ENCODE data around the gene LRP2.
A peak's percentile ranks its signal among the peaks of the same experiment; 100 is the strongest.

LRP2 gene

DNA sequence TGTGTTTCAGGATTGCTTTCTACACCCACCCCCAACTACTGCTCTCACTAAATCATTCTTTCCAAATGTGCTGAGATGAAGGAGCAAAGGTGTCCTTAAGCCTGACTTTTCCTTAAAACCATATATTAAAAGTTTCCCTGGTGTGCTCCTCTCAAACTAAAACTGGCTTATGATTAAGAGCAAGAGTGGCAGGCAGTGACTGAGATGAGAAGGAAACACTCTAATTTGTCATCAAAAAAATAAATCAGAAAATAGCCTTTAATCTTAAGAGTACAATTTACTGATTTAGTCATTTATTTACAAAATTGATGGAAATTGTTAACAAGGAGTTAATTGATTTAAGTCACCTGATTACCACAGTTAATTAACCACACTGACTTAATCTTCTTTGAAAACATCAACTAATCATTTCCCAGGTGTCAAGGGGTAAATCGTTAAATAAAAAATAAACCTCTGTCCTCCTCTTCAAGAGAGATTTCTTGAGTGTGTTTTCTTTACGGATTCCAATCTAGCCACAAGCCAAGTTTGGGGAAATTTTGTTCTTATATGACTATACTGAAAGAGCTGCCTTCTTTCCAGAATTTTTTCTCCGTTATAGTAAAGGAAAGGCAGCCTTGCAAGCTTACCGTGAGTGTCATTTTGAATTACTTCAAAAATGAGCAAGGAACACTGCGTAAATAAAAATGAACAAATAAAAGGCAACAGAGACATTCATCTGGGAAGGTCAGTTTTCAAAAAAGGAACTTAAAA, 17.4 kb downstream of the LRP2 start:
- Histone ChIP-seq H2BK12ac (ENCODE audit: low read length in 2 of 2) (no peak overlapping the region), H3K14ac (ENCODE audit: low read length in 2 of 2) (no peak overlapping the region), H3K18ac (ENCODE audit: low read depth in 1 of 2, low read length in 2 of 2) (no peak overlapping the region), H2BK120ac (ENCODE audit: low read depth, low read length) (no peak overlapping the region), H3K27ac (ENCODE audit: low read length, poor library complexity, severe bottlenecking) (peak overlapping the region; percentile 43), H2AK5ac (ENCODE audit: low read length, severe bottlenecking) (no peak overlapping the region), H2BK5ac (ENCODE audit: low read depth, low read length, poor library complexity, severe bottlenecking) (no peak overlapping the region), H2AFZ (ENCODE audit: low read depth, low read length) (no peak overlapping the region), H3K9ac (ENCODE audit: low read length) (no peak overlapping the region), H3K4me1 (ENCODE audit: control insufficient read depth, insufficient read depth, low read depth, low read length) (peaks cover 3% of the 10 kb centered on the region), H3K4ac (ENCODE audit: low read depth in 1 of 2, low read length in 2 of 2) (no peak overlapping the region), H3K79me1 (replicated peaks; ENCODE audit: low read length, poor library complexity, severe bottlenecking) (no peaks in the 10 kb centered on the region), H3K36me3 (ENCODE audit: control insufficient read depth in 1 of 2, insufficient read depth in 2 of 2, low read depth in 1 of 2, low read length in 2 of 2) (no peaks in the 10 kb centered on the region), H4K8ac (ENCODE audit: low read length) (no peak overlapping the region), H3K23ac (ENCODE audit: low read length in 2 of 2) (no peak overlapping the region), H3K27me3 (ENCODE audit: control insufficient read depth in 1 of 2, insufficient read depth in 1 of 2, low read length in 2 of 2) (peaks cover 0 to 5% of the 10 kb centered on the region in 2 experiments), H2BK15ac (ENCODE audit: low read depth, poor library complexity, severe bottlenecking) (no peak overlapping the region), H3K4me2 (ENCODE audit: low read length, poor library complexity, severe bottlenecking) (no peak overlapping the region), H3K4me3 (ENCODE audit: insufficient read depth in 1 of 2, low read depth in 1 of 2, low read length in 2 of 2) (no peak overlapping the region), H4K91ac (ENCODE audit: low read length) (no peak overlapping the region), H3K9me3 (ENCODE audit: control insufficient read depth, low read length) (peaks cover 2% of the 10 kb centered on the region)
- WGBS: 83% methylated on average over 3 of the region's 5 CpGs
- DNase-seq: no peak

DNA sequence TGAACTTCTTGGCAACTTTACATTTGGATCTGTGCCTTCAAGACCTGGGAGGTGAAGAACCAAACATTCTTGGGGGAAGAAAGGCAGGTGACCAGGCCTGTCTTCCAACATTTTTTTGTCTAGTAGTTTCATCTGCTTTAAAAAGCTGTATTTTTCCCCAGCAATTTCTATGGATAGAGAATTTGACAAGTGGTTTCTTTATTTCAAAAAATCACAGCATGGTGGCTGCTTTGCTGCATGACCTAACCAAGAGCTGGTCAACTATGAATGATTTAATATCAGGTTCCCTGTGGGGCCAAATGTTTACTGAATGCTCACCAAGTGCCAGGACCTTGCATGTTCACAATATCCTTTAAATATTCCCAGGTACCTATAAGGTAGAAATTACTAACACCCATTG, 19.1 kb downstream of the LRP2 start:
- H3K4me1 ChIP-seq (ENCODE audit: control insufficient read depth, insufficient read depth, low read depth, low read length): peaks cover 3% of the 10 kb centered on the region
- no peaks in the 10 kb centered on the region for H3K9me3 ChIP-seq (ENCODE audit: control insufficient read depth, low read length)
- no peak overlapping the region for H3K14ac ChIP-seq (ENCODE audit: low read length in 2 of 2)
- H2BK12ac ChIP-seq (ENCODE audit: low read length in 2 of 2): no peak overlapping the region
- no peaks in the 10 kb centered on the region for H3K79me1 ChIP-seq (replicated peaks; ENCODE audit: low read length, poor library complexity, severe bottlenecking)
- H2BK120ac ChIP-seq (ENCODE audit: low read depth, low read length): no peak overlapping the region
- no peak overlapping the region for H2BK5ac ChIP-seq (ENCODE audit: low read depth, low read length, poor library complexity, severe bottlenecking)
- H3K36me3 ChIP-seq (ENCODE audit: control insufficient read depth in 1 of 2, insufficient read depth in 2 of 2, low read depth in 1 of 2, low read length in 2 of 2): no peaks in the 10 kb centered on the region
- H3K27me3 ChIP-seq (ENCODE audit: control insufficient read depth in 1 of 2, insufficient read depth in 1 of 2, low read length in 2 of 2): peaks cover 0 to 11% of the 10 kb centered on the region in 2 experiments
- no peak overlapping the region for H3K23ac ChIP-seq (ENCODE audit: low read length in 2 of 2)
- H2BK15ac ChIP-seq (ENCODE audit: low read depth, poor library complexity, severe bottlenecking): no peak overlapping the region
- H2AFZ ChIP-seq (ENCODE audit: low read depth, low read length): no peak overlapping the region
- H3K18ac ChIP-seq (ENCODE audit: low read depth in 1 of 2, low read length in 2 of 2): no peak overlapping the region
- H4K8ac ChIP-seq (ENCODE audit: low read length): no peak overlapping the region
- no peak for DNase-seq
- no peak overlapping the region for H4K91ac ChIP-seq (ENCODE audit: low read length)
- H3K9ac ChIP-seq (ENCODE audit: low read length): no peak overlapping the region
- no peak overlapping the region for H3K4ac ChIP-seq (ENCODE audit: low read depth in 1 of 2, low read length in 2 of 2)
- H2AK5ac ChIP-seq (ENCODE audit: low read length, severe bottlenecking): no peak overlapping the region
- H3K4me2 ChIP-seq (ENCODE audit: low read length, poor library complexity, severe bottlenecking): no peak overlapping the region
- H3K4me3 ChIP-seq (ENCODE audit: insufficient read depth in 1 of 2, low read depth in 1 of 2, low read length in 2 of 2): no peak overlapping the region
- H3K27ac ChIP-seq (ENCODE audit: low read length, poor library complexity, severe bottlenecking): no peak overlapping the region

DNA sequence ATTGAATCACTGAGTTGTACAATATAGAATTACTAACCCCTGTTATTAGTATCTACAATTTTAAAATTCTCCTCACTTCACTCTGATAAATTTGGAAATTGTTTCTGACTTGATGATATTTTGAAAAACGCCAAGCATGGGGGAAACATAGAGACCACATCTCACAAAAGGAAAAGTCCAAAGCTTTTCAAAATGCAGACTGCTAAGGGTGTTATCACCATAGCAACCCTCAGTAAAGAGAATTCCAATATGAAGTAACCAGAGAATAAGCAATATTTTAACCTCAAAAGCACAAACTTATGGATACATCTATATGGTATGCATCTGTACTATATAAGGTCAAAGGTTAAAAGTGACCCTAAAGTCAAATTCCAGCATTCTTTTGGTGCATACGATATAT, 22.7 kb downstream of the LRP2 start:
- H3K27me3 ChIP-seq (ENCODE audit: control insufficient read depth in 1 of 2, insufficient read depth in 1 of 2, low read length in 2 of 2): peaks cover 0 to 9% of the 10 kb centered on the region in 2 experiments
- no peak overlapping the region for H3K23ac ChIP-seq (ENCODE audit: low read length in 2 of 2)
- H4K8ac ChIP-seq (ENCODE audit: low read length): no peak overlapping the region
- no peak overlapping the region for H2AFZ ChIP-seq (ENCODE audit: low read depth, low read length)
- WGBS: 82% methylated on average over 1 of the region's 2 CpGs
- no peak overlapping the region for H3K9ac ChIP-seq (ENCODE audit: low read length)
- H3K9me3 ChIP-seq (ENCODE audit: control insufficient read depth, low read length): no peaks in the 10 kb centered on the region
- H2BK5ac ChIP-seq (ENCODE audit: low read depth, low read length, poor library complexity, severe bottlenecking): no peak overlapping the region
- H2AK5ac ChIP-seq (ENCODE audit: low read length, severe bottlenecking): no peak overlapping the region
- H3K18ac ChIP-seq (ENCODE audit: low read depth in 1 of 2, low read length in 2 of 2): no peak overlapping the region
- H2BK15ac ChIP-seq (ENCODE audit: low read depth, poor library complexity, severe bottlenecking): no peak overlapping the region
- H4K91ac ChIP-seq (ENCODE audit: low read length): no peak overlapping the region
- H3K27ac ChIP-seq (ENCODE audit: low read length, poor library complexity, severe bottlenecking): no peak overlapping the region
- no peak overlapping the region for H3K14ac ChIP-seq (ENCODE audit: low read length in 2 of 2)
- no peak for DNase-seq
- no peak overlapping the region for H3K4ac ChIP-seq (ENCODE audit: low read depth in 1 of 2, low read length in 2 of 2)
- H2BK12ac ChIP-seq (ENCODE audit: low read length in 2 of 2): no peak overlapping the region
- H3K4me3 ChIP-seq (ENCODE audit: insufficient read depth in 1 of 2, low read depth in 1 of 2, low read length in 2 of 2): no peak overlapping the region
- H3K4me2 ChIP-seq (ENCODE audit: low read length, poor library complexity, severe bottlenecking): no peak overlapping the region
- no peaks in the 10 kb centered on the region for H3K36me3 ChIP-seq (ENCODE audit: control insufficient read depth in 1 of 2, insufficient read depth in 2 of 2, low read depth in 1 of 2, low read length in 2 of 2)
- H3K4me1 ChIP-seq (ENCODE audit: control insufficient read depth, insufficient read depth, low read depth, low read length): peaks cover 3% of the 10 kb centered on the region
- H3K79me1 ChIP-seq (replicated peaks; ENCODE audit: low read length, poor library complexity, severe bottlenecking): no peaks in the 10 kb centered on the region
- no peak overlapping the region for H2BK120ac ChIP-seq (ENCODE audit: low read depth, low read length)

DNA sequence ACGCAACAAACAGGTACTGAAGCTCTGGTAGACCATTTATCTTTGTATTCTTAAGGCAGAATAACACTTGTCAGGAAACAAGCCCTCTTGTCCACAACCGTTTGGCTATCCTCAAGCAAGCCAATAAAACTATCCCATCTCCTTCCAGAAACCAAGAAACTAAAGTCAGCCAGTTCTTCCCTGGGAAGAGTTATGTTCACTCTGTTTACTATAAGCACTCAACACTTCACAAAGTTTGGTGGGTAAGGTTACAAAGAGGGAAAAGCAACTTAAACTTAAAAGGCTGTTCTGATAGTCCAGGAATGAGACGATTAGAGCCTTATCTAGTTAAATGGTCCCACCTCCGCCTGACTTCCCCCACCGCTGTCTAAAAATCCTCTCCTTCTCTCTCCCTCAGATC, 25.6 kb downstream of the LRP2 start:
- WGBS: 38% methylated on average over 5 of the region's 5 CpGs

More for the DNA sequence above, 25.6 kb downstream of the LRP2 start:
- H2AK5ac ChIP-seq (ENCODE audit: low read length, severe bottlenecking): no peak overlapping the region
- no peak overlapping the region for H3K14ac ChIP-seq (ENCODE audit: low read length in 2 of 2)
- H2BK120ac ChIP-seq (ENCODE audit: low read depth, low read length): no peak overlapping the region
- no peak overlapping the region for H4K8ac ChIP-seq (ENCODE audit: low read length)
- no peak overlapping the region for H4K91ac ChIP-seq (ENCODE audit: low read length)
- H3K4me1 ChIP-seq (ENCODE audit: control insufficient read depth, insufficient read depth, low read depth, low read length): no peaks in the 10 kb centered on the region
- H3K27ac ChIP-seq (ENCODE audit: low read length, poor library complexity, severe bottlenecking): no peak overlapping the region
- H3K4ac ChIP-seq (ENCODE audit: low read depth in 1 of 2, low read length in 2 of 2): no peak overlapping the region
- DNase-seq: no peak
- H3K4me2 ChIP-seq (ENCODE audit: low read length, poor library complexity, severe bottlenecking): no peak overlapping the region
- H3K36me3 ChIP-seq (ENCODE audit: control insufficient read depth in 1 of 2, insufficient read depth in 2 of 2, low read depth in 1 of 2, low read length in 2 of 2): no peaks in the 10 kb centered on the region
- H3K18ac ChIP-seq (ENCODE audit: low read depth in 1 of 2, low read length in 2 of 2): no peak overlapping the region
- no peak overlapping the region for H3K4me3 ChIP-seq (ENCODE audit: insufficient read depth in 1 of 2, low read depth in 1 of 2, low read length in 2 of 2)
- no peaks in the 10 kb centered on the region for H3K9me3 ChIP-seq (ENCODE audit: control insufficient read depth, low read length)
- H3K23ac ChIP-seq (ENCODE audit: low read length in 2 of 2): no peak overlapping the region
- H2BK5ac ChIP-seq (ENCODE audit: low read depth, low read length, poor library complexity, severe bottlenecking): no peak overlapping the region
- peaks cover 0 to 9% of the 10 kb centered on the region in 2 experiments for H3K27me3 ChIP-seq (ENCODE audit: control insufficient read depth in 1 of 2, insufficient read depth in 1 of 2, low read length in 2 of 2)
- no peak overlapping the region for H3K9ac ChIP-seq (ENCODE audit: low read length)
- no peak overlapping the region for H2BK15ac ChIP-seq (ENCODE audit: low read depth, poor library complexity, severe bottlenecking)
- no peaks in the 10 kb centered on the region for H3K79me1 ChIP-seq (replicated peaks; ENCODE audit: low read length, poor library complexity, severe bottlenecking)
- no peak overlapping the region for H2AFZ ChIP-seq (ENCODE audit: low read depth, low read length)
- H2BK12ac ChIP-seq (ENCODE audit: low read length in 2 of 2): no peak overlapping the region
